Fibroblast of pulmonary artery (primary cell): ENCODE data around the gene DNAI4.
A peak's percentile ranks its signal among the peaks of the same experiment; 100 is the strongest.
"Not testable (repeated sequence)": the region's sequence is repeated elsewhere in the genome, so short reads cannot be mapped to it uniquely, and the experiment has no call there.

Experiments used
- DNase-seq: peaks from one replicate; pipeline ENCODE4 v3.0.0-alpha.2; 2010; ENCODE audit warnings: low read depth
- H3K4me3 ChIP-seq: replicated peaks from 2 replicates; pipeline ENCODE4 v1.5.1; 2011; ENCODE audit warnings: low read depth, mild to moderate bottlenecking, control low read depth, low read length, moderate library complexity
- CTCF ChIP-seq: IDR thresholded peaks from 2 replicates; pipeline ENCODE4 v1.5.1; 2011; ENCODE audit warnings: mild to moderate bottlenecking, control low read depth, low read length, inconsistent platforms; ENCODE audit errors: missing control alignments

Gene DNAI4

GRCh38 chr1:66840929-66841328 lies 83.7 kb downstream of the DNAI4 start:
- DNase-seq = no peak
- no peak overlapping the region for H3K4me3 ChIP-seq
- no peak for TF ChIP-seq CTCF

GRCh38 chr1:66834926-66835325 lies 89.7 kb downstream of the DNAI4 start:
- no peak for TF ChIP-seq CTCF
- no peak for DNase-seq

GRCh38 chr1:66833112-66833511 lies 91.5 kb downstream of the DNAI4 start:
- TF ChIP-seq CTCF = no peak
- no peak for DNase-seq
- H3K4me3 ChIP-seq = no peak overlapping the region

More at GRCh38 chr1:66834926-66835325, 89.7 kb downstream of the DNAI4 start:
- no peak overlapping the region for H3K4me3 ChIP-seq

- no peak overlapping the region for H3K4me3 ChIP-seq
- no peak for DNase-seq
- TF ChIP-seq CTCF = no peak
Observed at GRCh38 chr1:66831529-66832239, 93.0 kb downstream of the DNAI4 start.

- no peak overlapping the region for H3K4me3 ChIP-seq
- no peak for DNase-seq
- no peak for TF ChIP-seq CTCF
Observed at GRCh38 chr1:66824771-66825170, 99.9 kb downstream of the DNAI4 start.

GRCh38 chr1:66809736-66810326 lies 114.8 kb downstream of the DNAI4 start:
- TF ChIP-seq CTCF = no peak
- DNase-seq = peak; percentile 39

GRCh38 chr1:66809245-66809644 lies 115.4 kb downstream of the DNAI4 start:
- no peak overlapping the region for H3K4me3 ChIP-seq
- DNase-seq = no peak
- no peak for TF ChIP-seq CTCF

More at GRCh38 chr1:66809736-66810326, 114.8 kb downstream of the DNAI4 start:
- H3K4me3 ChIP-seq = no peak overlapping the region

GRCh38 chr1:66795839-66796238 lies 128.8 kb downstream of the DNAI4 start:
- not testable (repeated sequence) for H3K4me3 ChIP-seq

More at GRCh38 chr1:66795839-66796238, 128.8 kb downstream of the DNAI4 start:
- DNase-seq = not testable (repeated sequence)
